Fibroblast of gingiva (primary cell): ENCODE measurements around the gene ASPN.

Experiments used
- DNase-seq: peaks from one replicate; pipeline ENCODE4 v3.0.0-alpha.2; 2011; ENCODE audit warnings: low read depth

ASPN gene

DNA sequence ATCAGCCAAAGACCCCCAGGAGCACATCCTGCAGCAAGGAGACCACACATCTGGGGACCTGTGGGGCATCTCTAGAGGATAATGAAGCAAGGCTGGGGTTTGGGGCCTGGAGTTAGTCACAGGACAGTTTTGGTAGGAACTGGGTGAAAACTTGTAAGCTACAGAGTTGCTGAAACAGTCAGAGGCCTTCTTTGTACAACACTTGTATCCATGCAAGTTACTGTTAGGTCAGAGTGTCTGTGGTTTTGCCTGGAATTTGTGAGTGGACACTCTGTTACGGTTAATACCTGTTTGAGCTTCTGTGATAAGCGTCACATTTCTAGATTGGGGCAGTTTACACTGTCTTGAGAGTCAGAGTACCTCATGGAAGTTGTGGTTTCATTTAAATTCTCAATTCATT, 22.6 kb upstream of the ASPN start:
- peak; percentile 14 for DNase-seq

DNA sequence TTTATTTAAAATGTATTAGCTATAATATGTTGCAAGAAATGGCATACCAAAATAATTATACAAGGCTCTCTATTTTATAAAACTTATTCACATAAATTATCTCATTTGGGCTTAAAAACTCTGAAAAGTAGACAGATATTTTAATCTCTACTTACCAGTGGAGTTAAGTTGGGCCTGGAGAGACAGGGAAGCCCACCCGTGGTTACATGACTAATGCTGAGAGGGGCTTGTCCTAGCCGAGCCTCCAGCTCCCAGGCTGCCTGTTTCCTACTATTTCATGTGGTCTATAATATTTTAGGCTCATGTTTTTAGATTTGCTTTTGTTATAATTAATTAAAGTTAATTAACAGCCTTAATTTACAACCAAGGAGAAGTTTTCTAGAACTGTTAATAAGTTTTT, 20.9 kb upstream of the ASPN start:
- DNase-seq: no peak

DNA sequence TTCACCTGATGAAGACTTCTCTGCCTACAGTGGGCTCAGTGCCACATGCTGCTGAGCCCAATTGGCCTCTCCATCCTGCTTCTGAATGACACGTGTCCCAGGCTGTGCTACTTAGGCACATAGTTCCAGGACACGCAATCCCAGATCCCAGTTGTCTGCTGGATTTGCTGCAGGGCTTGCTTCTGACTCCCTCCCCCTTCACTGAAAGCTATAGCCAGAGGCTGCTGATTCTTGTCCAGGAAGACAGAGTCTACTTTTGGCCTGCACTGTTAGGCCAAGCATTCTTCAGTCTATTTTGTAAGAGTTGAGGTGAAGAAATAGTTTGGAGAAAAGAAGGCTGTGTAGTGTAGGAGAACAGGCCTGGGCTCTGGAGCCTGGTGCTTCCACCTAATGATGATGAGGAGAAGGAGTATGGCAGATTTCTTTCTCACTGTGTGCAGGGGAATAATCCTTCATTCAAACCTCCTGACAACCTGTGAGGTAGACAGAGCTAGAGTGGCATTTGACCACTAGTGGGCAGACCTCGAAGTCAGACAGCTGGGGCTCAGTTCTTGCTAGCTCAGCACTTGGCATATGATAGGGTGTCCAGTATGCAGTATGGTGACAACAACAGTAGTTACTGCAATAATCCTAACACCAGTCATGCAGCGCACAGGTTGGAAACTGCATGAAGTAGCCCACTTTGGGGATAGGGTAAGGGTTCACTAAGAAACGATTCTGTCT, 19.5 kb upstream of the ASPN start:
- peak; percentile 91 for DNase-seq

DNA sequence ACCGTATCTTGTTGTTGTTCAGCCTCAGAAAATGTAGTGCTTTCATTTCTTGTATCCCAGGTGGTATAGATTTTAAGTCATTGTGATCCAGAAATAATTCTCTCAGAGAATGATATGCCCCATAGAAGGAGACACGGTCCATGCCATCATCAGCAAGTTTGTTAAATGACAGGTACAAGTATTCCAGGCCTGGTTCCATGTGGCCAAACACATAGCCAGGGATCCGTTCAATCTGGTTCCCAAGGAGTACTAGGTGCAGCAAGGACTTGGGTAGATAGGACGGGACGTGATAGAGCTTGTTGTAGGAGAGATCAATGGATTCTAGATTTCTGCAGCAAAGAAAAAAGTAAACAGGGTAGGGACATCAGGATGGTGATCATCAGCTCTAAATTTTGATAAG, 18.4 kb upstream of the ASPN start:
- DNase-seq: no peak

DNA sequence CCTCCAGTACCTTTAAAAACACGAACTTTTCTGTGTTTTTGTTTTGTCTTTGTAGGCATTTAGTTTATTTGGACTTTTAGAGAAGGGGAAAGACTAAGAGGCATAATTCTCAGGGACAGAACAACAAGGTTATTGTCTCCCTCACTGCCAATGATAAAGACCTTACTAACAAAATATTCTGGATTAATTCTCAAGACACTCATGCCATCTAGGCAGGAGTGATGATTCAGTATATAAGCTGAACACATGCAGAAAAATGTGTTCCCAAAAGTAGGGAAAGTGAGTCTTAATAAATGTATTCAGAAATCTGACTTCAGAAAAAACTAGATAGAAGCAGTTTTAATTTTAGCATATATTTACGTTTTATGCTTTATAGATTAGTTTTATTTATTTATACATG, 17.4 kb upstream of the ASPN start:
- DNase-seq: no peak

DNA sequence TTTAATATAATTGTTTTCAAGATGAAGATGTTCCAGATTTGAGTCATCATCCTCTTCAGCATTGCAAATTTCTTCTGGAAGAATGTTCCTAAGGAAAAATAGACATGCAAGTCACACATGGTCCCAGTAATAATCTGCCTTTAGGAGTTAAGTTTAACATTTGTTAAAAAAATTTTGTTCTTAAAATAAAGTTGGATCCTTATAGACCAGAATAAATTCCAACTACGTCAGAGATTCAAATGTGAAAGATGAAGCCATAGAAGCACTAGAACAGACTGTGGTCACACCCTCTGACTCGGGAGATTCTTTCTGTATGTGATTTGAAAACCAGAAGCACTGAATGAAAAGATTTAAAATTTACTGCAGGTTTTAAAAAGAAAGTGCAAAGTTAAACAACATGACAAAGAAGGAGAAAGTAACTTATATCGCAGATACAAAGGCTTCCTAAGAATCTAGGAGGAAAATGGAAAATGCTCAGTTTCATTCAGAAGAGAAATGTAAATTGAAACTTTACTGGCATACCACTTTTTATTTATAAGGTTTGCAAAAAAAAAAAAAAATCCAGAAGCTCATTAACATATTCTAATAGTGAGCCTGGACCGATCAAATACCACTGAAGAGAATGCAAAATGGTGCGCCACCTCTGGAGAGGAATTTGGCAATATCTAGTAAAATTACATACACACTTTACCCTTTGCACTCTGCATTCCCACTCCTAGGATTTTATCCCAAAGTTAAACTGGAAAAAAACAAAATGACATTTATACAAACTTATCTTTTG, 14.3 kb upstream of the ASPN start:
- DNase-seq: peak; percentile 60

DNA sequence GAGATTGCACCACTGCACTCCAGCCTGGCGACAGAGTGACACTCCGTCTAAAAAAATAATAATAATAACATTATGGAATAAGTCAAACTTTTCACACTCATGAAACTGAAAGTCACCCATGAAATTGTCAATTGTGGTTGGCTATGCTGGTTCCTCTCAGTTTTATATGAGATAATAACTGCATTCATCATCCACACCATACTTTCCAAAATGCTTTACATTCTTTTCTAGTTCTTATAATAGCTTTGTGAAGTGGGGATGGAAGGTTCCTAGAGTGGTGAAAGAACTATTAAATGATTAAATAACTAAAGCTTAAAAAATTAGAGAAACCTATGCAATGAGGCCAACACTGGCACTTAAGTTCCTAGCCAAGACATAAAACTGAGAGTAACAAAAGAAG, 12.6 kb upstream of the ASPN start:
- no peak for DNase-seq

DNA sequence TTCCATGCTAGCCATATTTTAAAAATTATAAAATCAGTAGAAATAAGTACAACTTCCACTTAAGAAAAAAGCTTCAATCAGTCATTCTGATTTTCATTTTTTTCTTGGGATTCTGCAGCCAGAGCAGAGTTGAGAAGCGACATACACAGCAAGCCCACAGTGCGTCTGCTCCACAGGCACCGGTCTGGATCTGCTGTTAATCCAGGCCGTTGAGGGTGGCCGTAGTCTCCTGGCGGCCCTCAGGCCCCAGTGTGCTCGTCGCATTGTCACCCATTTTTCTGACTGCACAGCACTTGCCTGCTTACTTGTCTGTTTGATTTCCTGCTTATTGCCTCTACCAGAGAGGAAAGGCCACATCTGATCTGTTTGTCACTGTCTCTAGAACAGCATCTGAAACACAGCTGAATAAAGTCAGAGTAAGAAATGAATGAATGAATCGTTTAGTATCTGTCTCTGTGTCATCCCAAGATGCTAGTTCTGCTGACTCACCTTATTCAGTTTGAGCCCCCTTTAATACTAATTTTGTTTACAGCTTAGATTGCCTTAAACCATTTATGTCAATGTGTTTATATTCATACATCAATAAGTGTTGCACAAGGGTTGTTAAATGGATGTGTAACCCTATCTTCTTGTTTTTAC, 11.6 kb upstream of the ASPN start:
- no peak for DNase-seq

DNA sequence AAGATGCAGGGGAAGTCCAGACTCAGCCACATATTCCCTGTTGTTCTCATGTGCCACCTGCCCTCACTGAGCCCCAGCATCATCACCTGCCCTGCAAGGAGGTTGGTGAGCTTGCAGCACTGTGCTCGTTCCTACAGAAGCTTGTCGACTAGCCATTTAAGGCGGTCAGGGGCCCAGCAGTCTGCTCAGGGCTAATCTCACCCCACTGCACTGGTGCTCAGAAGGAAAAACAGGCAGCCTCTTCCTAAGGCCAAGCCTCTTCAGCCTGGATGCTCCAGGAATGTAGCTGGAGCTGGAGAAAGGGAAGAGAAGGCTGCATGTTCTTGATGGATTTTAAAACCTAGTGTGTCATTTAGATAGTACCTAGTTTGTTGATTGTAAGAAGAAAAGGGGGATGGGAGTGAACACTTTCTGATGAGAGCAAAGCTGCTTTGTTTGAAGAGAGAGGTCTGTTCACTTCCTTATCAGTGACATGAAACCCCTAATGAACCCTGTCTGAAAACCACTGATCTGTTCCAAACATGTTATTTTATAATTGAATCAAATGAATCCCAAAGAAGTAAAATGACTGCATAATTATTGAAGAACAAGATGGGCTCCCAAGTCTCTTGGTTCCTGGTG, 10.6 kb upstream of the ASPN start:
- DNase-seq: no peak

DNA sequence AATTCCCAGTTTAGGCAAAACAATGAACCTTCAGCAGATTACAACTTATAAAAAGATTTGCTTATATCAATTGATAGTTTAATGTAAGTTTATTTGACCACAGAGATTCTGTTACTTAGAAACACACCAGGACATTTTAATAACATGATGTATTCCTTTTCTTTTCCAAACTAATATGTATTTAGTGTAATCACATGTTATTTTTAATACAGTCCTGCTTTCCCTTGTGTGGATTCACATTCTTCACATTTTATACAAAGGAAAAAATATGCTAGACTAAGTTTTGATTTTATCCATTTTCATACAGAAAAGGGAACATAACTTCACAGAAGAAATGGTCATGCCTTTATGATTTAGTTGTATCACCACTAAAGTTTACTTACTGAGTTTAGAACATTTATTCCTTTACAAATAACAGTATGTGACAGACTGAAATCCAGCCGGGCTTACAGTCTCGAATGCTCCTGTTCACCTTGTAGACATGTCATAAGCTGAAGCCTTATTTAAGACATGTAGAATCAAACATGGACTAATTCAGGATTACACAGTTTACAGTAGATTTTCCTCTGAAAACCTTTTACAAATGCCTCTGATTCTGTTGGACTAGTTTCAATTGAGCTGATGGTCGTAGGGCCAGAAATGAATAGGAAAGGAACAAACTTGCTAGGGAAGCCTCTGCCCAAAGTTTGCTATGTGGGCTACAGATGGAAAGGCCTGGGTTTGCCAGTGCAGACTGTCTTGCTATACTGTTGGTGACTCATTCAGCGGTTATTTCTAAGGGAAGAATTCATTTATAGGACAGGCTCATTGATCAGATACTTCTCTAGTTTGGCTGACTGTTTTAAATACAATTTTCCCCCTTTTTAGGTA, 6.6 kb upstream of the ASPN start:
- peak; percentile 13 for DNase-seq

DNA sequence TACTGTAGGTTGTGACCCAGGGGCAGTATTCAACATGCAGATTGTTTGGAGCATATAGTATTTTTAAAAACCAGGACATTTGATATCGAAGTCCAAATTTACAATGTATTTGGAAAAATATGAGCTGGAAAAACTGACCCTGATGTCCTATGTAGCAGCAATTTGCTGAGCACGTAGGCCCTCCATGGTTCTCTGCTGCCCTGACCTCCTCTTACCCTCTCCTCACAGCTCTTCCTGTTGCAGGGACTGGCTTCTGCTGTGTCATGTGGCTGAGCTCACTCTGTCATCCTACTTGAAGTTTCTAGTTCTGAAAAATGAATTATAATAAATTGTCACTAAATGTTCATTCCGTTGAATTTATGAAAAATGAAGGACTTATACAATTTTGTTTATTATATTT, 4.1 kb upstream of the ASPN start:
- no peak for DNase-seq

DNA sequence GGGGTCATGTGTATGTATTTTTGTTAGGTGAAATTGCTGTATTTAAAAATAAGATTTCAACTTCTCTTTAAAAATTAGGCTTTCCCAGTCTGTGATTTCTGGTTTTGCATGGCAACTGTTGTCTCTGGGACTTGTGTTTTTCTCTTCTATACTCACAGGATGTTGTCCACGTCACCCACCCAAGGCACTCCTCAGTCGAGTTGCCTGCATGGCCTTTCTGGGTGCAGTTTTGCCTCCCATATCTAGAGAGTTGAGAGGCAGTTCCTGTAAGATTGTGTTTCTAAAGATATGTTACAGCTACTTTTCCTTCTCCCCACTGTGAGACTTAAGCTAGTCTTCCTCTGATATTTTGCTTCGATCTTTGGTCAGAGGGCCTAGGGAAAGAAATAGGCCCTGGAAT, 2.3 kb upstream of the ASPN start:
- no peak for DNase-seq

DNA sequence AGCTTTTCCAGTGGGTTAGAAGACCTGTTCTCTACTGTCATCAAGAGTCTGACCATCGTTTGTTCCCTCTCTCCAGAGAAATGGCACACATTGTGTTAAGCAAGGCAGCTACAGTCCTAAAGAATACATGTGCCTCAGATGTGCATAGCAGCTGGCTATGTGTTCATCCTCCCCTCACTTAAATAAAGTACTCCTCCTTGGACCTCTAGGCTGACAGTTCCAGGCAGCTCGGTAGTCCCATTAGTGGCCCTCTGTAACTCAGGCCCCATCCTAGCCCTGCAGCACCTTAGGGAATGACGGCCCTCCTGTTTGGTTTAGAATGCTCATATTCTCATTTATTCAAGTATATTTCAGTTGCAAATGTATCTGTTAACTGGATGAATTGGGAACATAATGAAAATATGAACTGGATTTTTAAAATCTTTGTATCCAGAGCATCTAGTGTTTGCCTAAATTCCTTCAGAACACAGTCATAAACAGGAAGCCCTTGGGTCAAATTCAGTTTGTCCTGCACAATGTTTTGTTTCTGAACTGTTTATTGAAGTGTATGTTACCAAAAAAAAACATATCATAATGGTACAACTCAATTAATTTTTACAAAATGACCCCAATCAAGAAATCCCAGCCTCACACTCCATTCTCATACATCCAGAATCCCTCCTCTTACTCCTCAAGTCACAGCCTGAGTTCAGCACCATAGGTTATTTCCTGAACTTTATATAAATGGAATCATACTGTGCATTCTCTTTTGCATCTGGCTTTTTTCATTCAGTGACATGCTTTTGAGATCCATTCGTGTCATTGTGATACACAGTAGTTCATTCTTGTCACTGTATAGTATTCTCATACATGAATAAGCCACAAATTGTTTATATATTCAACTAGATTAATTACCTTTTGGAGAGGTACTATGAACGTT, 1.6 kb upstream of the ASPN start:
- DNase-seq: peak; percentile 50

DNA sequence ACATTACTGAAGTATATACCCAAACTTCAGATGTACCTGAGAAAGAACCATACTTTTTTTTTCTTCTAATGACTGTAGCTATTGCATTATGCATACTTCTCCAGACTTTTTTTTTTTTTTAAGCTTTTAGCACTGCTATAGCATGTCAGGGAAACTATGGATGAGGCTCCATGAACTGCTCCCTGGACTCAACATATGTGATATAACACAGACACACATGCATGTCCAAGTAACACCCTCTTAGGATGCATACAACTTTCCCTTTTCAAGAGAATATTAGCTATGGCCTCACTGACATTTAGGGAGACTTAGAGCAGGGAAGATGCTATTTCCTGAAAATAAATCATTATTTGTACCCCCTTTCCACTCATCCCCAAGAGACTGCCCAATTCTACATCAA, 499 bp upstream of the ASPN start:
- no peak for DNase-seq

DNA sequence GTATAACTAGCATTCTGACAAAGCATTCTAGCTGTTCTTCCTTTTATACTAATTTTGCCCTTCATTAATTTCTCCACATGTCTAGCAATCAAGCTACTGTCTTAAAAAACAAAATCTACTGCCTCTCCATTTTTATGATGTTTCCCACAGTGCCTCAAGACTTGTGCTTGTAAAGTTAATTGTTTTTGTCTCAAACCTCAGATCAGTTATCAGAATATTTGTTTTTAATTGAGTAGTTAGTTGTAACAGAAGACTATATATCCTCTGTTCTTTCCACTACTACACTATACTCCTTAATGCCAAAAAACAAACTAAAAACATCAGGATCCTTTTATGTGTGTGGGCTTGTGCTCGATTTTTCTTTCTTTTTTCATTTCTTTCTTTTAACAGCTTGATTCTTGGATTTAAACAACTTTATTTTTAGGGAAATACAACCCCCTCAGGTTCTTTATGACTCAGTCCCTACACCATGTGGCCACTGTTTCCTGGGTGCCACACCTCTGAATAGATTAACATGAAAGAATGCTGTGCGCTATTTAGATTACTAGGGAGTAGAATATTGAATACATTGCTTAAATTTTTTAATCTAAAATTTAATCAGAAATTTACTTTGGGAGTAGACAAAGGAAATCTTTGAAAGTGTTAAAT, 1.2 kb downstream of the ASPN start:
- DNase-seq: no peak

DNA sequence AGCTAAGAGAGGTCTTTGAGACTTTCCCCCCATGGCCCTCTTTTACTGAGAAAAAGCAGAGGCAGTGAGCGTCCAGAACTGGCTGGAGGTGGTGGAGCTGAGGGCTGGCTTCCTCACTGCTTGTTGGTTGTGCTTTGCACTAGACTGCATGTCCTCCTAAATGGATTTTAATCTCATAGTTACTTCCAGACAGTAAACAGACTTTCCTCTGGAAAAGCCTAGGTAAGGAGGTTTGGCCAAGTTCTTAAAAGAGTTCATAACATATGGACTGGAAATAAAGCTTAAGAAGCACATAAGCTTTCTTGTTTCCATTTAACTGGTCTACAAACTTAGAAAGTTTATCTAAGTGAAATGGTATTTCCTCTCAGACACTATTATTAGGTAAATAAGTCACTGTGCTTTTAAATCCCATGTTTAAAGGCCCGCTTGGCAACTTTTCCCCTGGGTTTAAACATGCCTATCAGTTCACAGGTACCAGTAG, 2.0 kb downstream of the ASPN start:
- no peak for DNase-seq

DNA sequence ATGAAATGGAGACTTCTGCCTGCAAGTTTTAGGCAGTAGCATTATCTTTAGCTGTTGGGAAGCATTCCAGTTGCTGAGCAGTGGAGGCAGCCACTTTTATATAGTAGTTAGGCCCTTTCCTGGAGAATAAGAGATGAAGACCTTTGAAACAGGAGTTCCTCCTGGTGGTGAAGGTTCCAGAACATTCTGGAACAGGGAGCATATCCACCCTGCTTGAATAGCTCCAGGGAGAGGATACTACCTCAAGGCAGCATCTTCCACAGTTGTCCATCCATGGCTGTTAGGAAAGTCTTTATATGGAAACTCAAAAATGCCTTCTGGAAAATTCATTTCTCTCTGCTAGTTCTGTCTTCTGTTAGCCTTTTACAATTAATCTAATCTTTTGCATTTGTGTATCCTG, 3.0 kb downstream of the ASPN start:
- DNase-seq: no peak

DNA sequence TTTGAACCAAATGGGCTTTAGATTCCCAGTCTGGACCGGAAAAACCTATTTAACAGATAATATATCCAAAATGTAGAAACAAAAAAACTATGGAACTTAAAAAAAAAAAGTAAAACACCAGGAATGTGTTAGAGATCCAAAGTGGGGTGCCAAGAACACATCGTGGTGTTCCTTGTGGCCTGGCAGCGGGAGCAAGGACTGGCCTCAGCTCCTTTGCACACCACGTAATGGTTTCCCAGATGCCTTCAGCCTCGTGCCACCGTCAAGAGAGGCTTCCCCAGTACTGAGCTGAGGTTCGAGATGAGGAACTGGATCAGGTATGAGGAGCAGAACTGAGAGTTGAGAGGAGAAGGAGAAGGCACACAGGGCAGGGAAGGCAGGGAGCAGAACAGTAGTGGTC, 3.5 kb downstream of the ASPN start:
- DNase-seq: peak; percentile 15

DNA sequence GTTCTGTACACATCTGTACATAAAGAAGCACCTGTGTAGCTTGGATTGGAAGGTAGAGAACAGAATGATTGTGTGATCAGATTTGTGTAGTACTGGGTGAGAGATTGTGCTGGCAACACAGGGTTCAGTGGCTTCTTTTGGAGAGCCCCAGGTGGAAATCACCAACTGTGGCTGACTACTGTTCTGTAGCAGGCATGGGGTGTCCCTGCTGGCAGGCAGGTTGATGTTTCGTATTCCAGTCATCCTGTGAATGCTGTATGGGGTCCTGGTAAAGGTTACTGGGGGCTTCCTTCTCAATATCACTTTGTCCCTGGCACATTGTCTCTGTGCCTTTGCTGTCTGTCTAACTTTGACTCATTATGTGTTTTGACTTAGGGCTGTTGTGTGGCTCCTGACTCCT, 5.3 kb downstream of the ASPN start:
- DNase-seq: no peak

DNA sequence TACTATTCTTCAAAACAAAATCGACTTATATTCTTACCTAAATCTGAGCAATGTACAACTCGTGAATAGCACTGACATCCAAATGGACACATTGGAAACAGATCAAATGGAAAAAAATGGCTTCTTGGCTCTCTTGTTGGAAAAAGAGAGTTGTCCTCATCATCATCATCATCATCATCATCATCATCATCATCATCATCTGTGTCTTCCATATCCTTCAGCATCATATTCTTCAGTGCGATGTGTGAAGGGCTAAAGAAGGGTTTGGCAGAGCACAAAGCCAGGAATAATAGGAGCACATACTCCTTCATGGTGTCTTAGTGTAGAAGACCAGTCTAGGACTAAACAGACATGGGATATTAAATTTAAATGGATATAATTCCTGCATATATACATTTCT, 7.7 kb downstream of the ASPN start:
- no peak for DNase-seq
